ENCODE data around the gene ARHGEF18.

DNA sequence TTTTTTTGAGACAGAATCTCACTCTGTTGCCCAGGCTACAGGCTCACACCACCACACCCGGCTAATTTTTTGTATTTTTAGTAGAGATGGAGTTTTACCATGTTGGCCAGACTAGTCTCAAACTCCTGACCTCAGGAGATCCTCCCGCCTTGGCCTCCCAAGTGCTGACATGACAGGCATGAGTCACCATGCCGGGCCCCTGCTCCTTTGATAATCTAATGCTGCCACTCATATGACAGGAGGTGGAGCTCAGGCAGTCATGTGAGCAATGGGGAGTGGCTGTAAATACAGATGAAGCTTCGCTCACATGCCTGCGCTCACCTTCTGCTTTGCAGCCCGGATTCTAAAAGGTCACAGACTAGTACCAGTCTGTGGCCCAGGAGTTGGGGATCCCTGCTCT is 25.1 kb downstream of the ARHGEF18 start:
- TF ChIP-seq, protein P1, sequence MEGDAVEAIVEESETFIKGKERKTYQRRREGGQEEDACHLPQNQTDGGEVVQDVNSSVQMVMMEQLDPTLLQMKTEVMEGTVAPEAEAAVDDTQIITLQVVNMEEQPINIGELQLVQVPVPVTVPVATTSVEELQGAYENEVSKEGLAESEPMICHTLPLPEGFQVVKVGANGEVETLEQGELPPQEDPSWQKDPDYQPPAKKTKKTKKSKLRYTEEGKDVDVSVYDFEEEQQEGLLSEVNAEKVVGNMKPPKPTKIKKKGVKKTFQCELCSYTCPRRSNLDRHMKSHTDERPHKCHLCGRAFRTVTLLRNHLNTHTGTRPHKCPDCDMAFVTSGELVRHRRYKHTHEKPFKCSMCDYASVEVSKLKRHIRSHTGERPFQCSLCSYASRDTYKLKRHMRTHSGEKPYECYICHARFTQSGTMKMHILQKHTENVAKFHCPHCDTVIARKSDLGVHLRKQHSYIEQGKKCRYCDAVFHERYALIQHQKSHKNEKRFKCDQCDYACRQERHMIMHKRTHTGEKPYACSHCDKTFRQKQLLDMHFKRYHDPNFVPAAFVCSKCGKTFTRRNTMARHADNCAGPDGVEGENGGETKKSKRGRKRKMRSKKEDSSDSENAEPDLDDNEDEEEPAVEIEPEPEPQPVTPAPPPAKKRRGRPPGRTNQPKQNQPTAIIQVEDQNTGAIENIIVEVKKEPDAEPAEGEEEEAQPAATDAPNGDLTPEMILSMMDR (conservative IDR thresholded peaks at IDR 0.05; ENCODE audit: low read length) = no peak
- TF ChIP-seq EZH2phosphoT487 (IDR thresholded peaks at IDR 0.05; ENCODE audit: borderline replicate concordance) = no peak

Measured in Loucy (cell line).